Panc1 (cell line): ENCODE results near the gene PRPF31. TPM values are rescaled to one million over a fixed set of nuclear protein-coding genes. Genes with fewer than 3 reads are reported as not detected.

Experiments used
- ATAC-seq: fragments of 200-7000 bp; cut with Tn5 transposase; 2 replicates; pipeline ENCODE4 v1.9.1; 2020; ENCODE audit warnings: mild to moderate bottlenecking, moderate library complexity
- BruUV-seq: library from RNA; stranded (reverse); fragments of 400-500 nt; replicated peaks from 2 replicates; lab custom pipeline; 2021; lab: Mats Ljungman, UMichigan
- CTCF ChIA-PET: fragments of 300-600 bp; sonication (Branson Sonifier 250); formaldehyde crosslinking; loops from one replicate; lab custom pipeline; 2022; ENCODE audit warnings: antibody characterized with exemption; lab: Charles Lee
- POLR2A ChIA-PET: fragments of 300-600 bp; sonication (Branson Sonifier 250); formaldehyde crosslinking; loops from one replicate; lab custom pipeline; 2022; ENCODE audit warnings: antibody characterized with exemption; lab: Charles Lee
- DNase-seq: peaks from one replicate; pipeline ENCODE4 v3.0.0-alpha.2; 2010; ENCODE audit warnings: low read depth, low spot score
- H3K27ac ChIP-seq: 2 replicates; pipeline ENCODE4 v1.5.1; 2011; ENCODE audit warnings: mild to moderate bottlenecking, low read length, inconsistent platforms
- H3K27me3 ChIP-seq: fragments of 200-500 bp; sonication (Bioruptor generic); 2 replicates; pipeline ENCODE4 v1.6.0; 2014; ENCODE audit warnings: low read length, inconsistent platforms; ENCODE audit not compliant: control insufficient read depth, insufficient read depth
- H3K36me3 ChIP-seq: fragments of 200-500 bp; sonication (Bioruptor generic); 2 replicates; pipeline ENCODE4 v1.5.1; 2014; ENCODE audit warnings: inconsistent platforms, mild to moderate bottlenecking, low read length, moderate library complexity; ENCODE audit not compliant: control insufficient read depth, insufficient read depth
- H3K4me1 ChIP-seq: 2 replicates; pipeline ENCODE4 v1.5.1; 2011; ENCODE audit warnings: inconsistent platforms, mild to moderate bottlenecking, low read length, moderate library complexity; ENCODE audit not compliant: control insufficient read depth, insufficient read depth
- H3K4me3 ChIP-seq, 2 experiments: 2 replicates each; pipeline ENCODE4 v1.5.1; 2011 to 2012; ENCODE audit warnings: low read depth in 2 of 2, low read length in 2 of 2, mild to moderate bottlenecking in 2 of 2, inconsistent platforms in 1 of 2, moderate library complexity in 1 of 2
- H3K9me3 ChIP-seq: fragments of 200-500 bp; sonication (Bioruptor generic); 2 replicates; pipeline ENCODE4 v1.5.1; 2014; ENCODE audit warnings: low read depth, mild to moderate bottlenecking, inconsistent platforms, low read length, moderate library complexity; ENCODE audit not compliant: control insufficient read depth, insufficient read depth
- CTCF ChIP-seq: fragments of 450-650 bp; IDR thresholded peaks from 2 replicates; pipeline ENCODE4 v1.5.1; 2017; ENCODE audit warnings: mild to moderate bottlenecking
- POLR2AphosphoS5 ChIP-seq: IDR thresholded peaks from 2 replicates; pipeline ENCODE4 v1.6.1; 2012; ENCODE audit warnings: mild to moderate bottlenecking, low read depth, low read length, moderate library complexity
- REST ChIP-seq, 2 experiments: IDR thresholded peaks; 2 replicates each; pipeline ENCODE4 v1.6.1; 2011 to 2012; ENCODE audit warnings: low read depth in 2 of 2, control low read depth in 1 of 2, low read length in 1 of 2, mild to moderate bottlenecking in 1 of 2, moderate library complexity in 1 of 2; ENCODE audit not compliant: insufficient read depth in 1 of 2
- SIN3A ChIP-seq: IDR thresholded peaks from 2 replicates; pipeline ENCODE4 v1.6.1; 2012; ENCODE audit warnings: low read depth, mild to moderate bottlenecking, low read length, moderate library complexity, borderline replicate concordance; ENCODE audit not compliant: insufficient read depth
- TCF7L2 ChIP-seq: IDR thresholded peaks from 2 replicates; pipeline ENCODE4 v1.6.1; 2011; ENCODE audit warnings: mild to moderate bottlenecking, low read depth, low read length, inconsistent platforms
- in situ Hi-C: cut with HindIII; loops from 2 replicates; pipeline ENCODE4 v1.10.0; 2016; ENCODE audit warnings: low sequenced_read_pairs, low pct_unique_long_range_greater_than_20kb
- intact Hi-C: fragments of 100-400 bp; cut with micrococcal nuclease; formaldehyde crosslinking; loops from one replicate; pipeline ENCODE4 v1.10.0; 2022; ENCODE audit not compliant: unreplicated experiment
- total RNA-seq: library from RNA; stranded (reverse); gene quantifications from one replicate; pipeline ENCODE4 v1.2.1, GENCODE V29; 2021; ENCODE audit not compliant: unreplicated experiment

PRPF31 gene
- total RNA-seq, 1 experiment from 2014 or later, result 117 TPM

- ATAC-seq (peak; percentile 35), DNase-seq (no peak)
- H3K27me3 ChIP-seq, result no peaks in the 10 kb centered on the region
- no TSS peak for BruUV-seq
- H3K4me1 ChIP-seq, result peaks cover 13% of the 10 kb centered on the region; the same call in 1 of the 2 replicates
- H3K27ac ChIP-seq, result peak overlapping the region; percentile 93
- peak overlapping the region; percentile 51 to 75 for H3K4me3 ChIP-seq
- ChIA-PET CTCF (no interaction called here), POLR2A (interaction anchor here (1.5 to 2.0 kb wide), 2 partner anchors 9 to 22 kb away, joined by 5 to 9 read pairs; no protein-coding TSS in a partner anchor)
- H3K36me3 ChIP-seq, result no peaks in the 10 kb centered on the region; the same call in 1 of the 2 replicates
- in situ Hi-C loops (no loop called here), intact Hi-C loops (no loop called here)
- TF ChIP-seq POLR2AphosphoS5 (peak; percentile 68; the same call in 1 of the 2 replicates), SIN3A (peak; percentile 8; the same call in 1 of the 2 replicates), CTCF (no peak)
- H3K9me3 ChIP-seq, result no peaks in the 10 kb centered on the region
These were observed 1.0 kb upstream of the PRPF31 start for GRCh38 chr19:54114340-54115108.

- ATAC-seq (no peak), DNase-seq (no peak)
- peaks cover 12% of the 10 kb centered on the region for H3K36me3 ChIP-seq
- in situ Hi-C loops, result no loop called here
- H3K9me3 ChIP-seq, result no peaks in the 10 kb centered on the region
- intact Hi-C loops, result no loop called here
- TF ChIP-seq TCF7L2 (no peak), POLR2AphosphoS5 (no peak), CTCF (no peak)
- H3K27ac ChIP-seq, result no peak overlapping the region
- POLR2A ChIA-PET, result interaction anchor here (0.7 kb wide), 1 partner anchor 70 kb away, joined by 3 read pairs; the partner anchor contains the start of gene TSEN34
- peaks cover 8% of the 10 kb centered on the region; the same call in 1 of the 2 replicates for H3K4me1 ChIP-seq
- no peak overlapping the region for H3K4me3 ChIP-seq
- CTCF ChIA-PET, result interaction anchor here (0.6 kb wide), 1 partner anchor 927 kb away, joined by 3 read pairs; no protein-coding TSS in a partner anchor
- no TSS peak for BruUV-seq
- H3K27me3 ChIP-seq, result no peaks in the 10 kb centered on the region
These were observed 5.7 kb downstream of the PRPF31 start for GRCh38 chr19:54121259-54121658.

- in situ Hi-C loops (no loop called here), intact Hi-C loops (no loop called here)
- ATAC-seq, result no peak
- ChIA-PET POLR2A (interaction anchor here (0.7 to 1.6 kb wide), 2 partner anchors 9 to 233 kb away, joined by 3 to 5 read pairs; no protein-coding TSS in a partner anchor), CTCF (no interaction called here)
- Histone ChIP-seq H3K36me3 (peaks cover 17% of the 10 kb centered on the region), H3K27ac (no peak overlapping the region), H3K9me3 (no peaks in the 10 kb centered on the region), H3K4me1 (no peaks in the 10 kb centered on the region), H3K4me3 (no peak overlapping the region), H3K27me3 (no peaks in the 10 kb centered on the region)
- no peak for TF ChIP-seq SIN3A
- TF ChIP-seq REST (IDR thresholded peaks at IDR 0.05; ENCODE audit: insufficient read depth in 1 of 2, low read depth in 2 of 2, low read length in 1 of 2), result no peak
- TF ChIP-seq TCF7L2, result no peak
- no peak for TF ChIP-seq POLR2AphosphoS5
- TF ChIP-seq CTCF, result no peak
- no TSS peak for BruUV-seq
- DNase-seq, result no peak
These were observed 8.1 kb downstream of the PRPF31 start for GRCh38 chr19:54123682-54124081.
